HepG2 (cell line): ENCODE data around the gene ADGRV1. TPM values are rescaled to one million over a fixed set of nuclear protein-coding genes. Genes with fewer than 3 reads are reported as not detected.

Experiments used
- CBX5 ChIP-seq: sonication (generic); formaldehyde crosslinking; IDR thresholded peaks from 2 replicates; pipeline ENCODE4 v1.4.0; 2020; ENCODE audit warnings: missing genetic modification reagents, borderline replicate concordance
- CREM ChIP-seq, 2 experiments: sonication (generic) in 1 of 2; formaldehyde crosslinking in 1 of 2; IDR thresholded peaks; 2 replicates each; pipeline versions ENCODE4 v1.4.0 to v1.6.1; 2016 to 2020; ENCODE audit warnings: antibody characterized with exemption in 1 of 2, mild to moderate bottlenecking in 1 of 2, missing genetic modification reagents in 1 of 2
- FLYWCH1 ChIP-seq: sonication (generic); formaldehyde crosslinking; IDR thresholded peaks from 2 replicates; pipeline ENCODE4 v1.8.1; 2023; ENCODE audit warnings: mild to moderate bottlenecking, missing genetic modification reagents
- FOSL2 ChIP-seq: sonication (generic); formaldehyde crosslinking; IDR thresholded peaks from 2 replicates; pipeline ENCODE4 v1.4.0; 2020; ENCODE audit warnings: missing genetic modification reagents
- FOXK1 ChIP-seq: sonication (generic); formaldehyde crosslinking; IDR thresholded peaks from 2 replicates; pipeline ENCODE4 v1.4.0; 2020; ENCODE audit warnings: low read depth, missing genetic modification reagents, borderline replicate concordance
- GFI1 ChIP-seq: sonication (generic); formaldehyde crosslinking; IDR thresholded peaks from 2 replicates; pipeline ENCODE4 v1.5.0; 2020; ENCODE audit warnings: missing genetic modification reagents, mild to moderate bottlenecking, borderline replicate concordance
- HMG20A ChIP-seq: IDR thresholded peaks from 2 replicates; pipeline ENCODE4 v1.6.1; 2016; ENCODE audit warnings: borderline replicate concordance
- HNF4A ChIP-seq: sonication (generic); formaldehyde crosslinking; IDR thresholded peaks from 2 replicates; pipeline ENCODE4 v1.4.0; 2020; ENCODE audit warnings: missing genetic modification reagents
- JUN ChIP-seq: sonication (generic); formaldehyde crosslinking; IDR thresholded peaks from 2 replicates; pipeline ENCODE4 v1.4.0; 2020; ENCODE audit warnings: mild to moderate bottlenecking, missing genetic modification reagents
- KDM2A ChIP-seq: sonication (generic); formaldehyde crosslinking; IDR thresholded peaks from 2 replicates; pipeline ENCODE4 v1.4.0; 2020; ENCODE audit warnings: low read depth, missing genetic modification reagents, borderline replicate concordance
- MAX ChIP-seq: IDR thresholded peaks from 2 replicates; pipeline ENCODE4 v1.6.1; 2012; ENCODE audit warnings: inconsistent platforms
- MED1 ChIP-seq: sonication (generic); formaldehyde crosslinking; IDR thresholded peaks from 2 replicates; pipeline ENCODE4 v1.4.0; 2020; ENCODE audit warnings: missing genetic modification reagents
- MYC ChIP-seq: sonication (generic); formaldehyde crosslinking; IDR thresholded peaks from 2 replicates; pipeline ENCODE4 v1.9.0; 2021; ENCODE audit warnings: missing genetic modification reagents, borderline replicate concordance
- NFIC ChIP-seq: IDR thresholded peaks from 2 replicates; pipeline ENCODE4 v1.6.1; 2012; ENCODE audit warnings: mild to moderate bottlenecking, low read length, inconsistent platforms
- NR2C2 ChIP-seq: sonication (generic); formaldehyde crosslinking; IDR thresholded peaks from 2 replicates; pipeline ENCODE4 v1.4.0; 2020; ENCODE audit warnings: missing genetic modification reagents, mild to moderate bottlenecking, moderate library complexity, borderline replicate concordance
- NR2F1 ChIP-seq, 2 experiments: fragments of 450-650 bp in 1 of 2; formaldehyde crosslinking in 1 of 2; IDR thresholded peaks; 2 replicates each; pipeline versions ENCODE4 v1.5.0 to v1.6.1; 2016 to 2020; ENCODE audit warnings: mild to moderate bottlenecking in 1 of 2, missing compliant biosample characterization in 1 of 2, missing genetic modification reagents in 1 of 2, moderate library complexity in 1 of 2
- RXRB ChIP-seq: IDR thresholded peaks from 2 replicates; pipeline ENCODE4 v1.6.1; 2016; ENCODE audit warnings: borderline replicate concordance, missing genetic modification reagents, missing compliant biosample characterization
- SRSF1 ChIP-seq: fragments of 200-400 bp; formaldehyde crosslinking; optimal IDR thresholded peaks from 2 replicates; pipeline ENCODE3; 2017; ENCODE audit warnings: mild to moderate bottlenecking, low read depth, low read length, moderate library complexity
- THRA ChIP-seq: sonication (generic); formaldehyde crosslinking; IDR thresholded peaks from 2 replicates; pipeline ENCODE4 v1.4.0; 2020; ENCODE audit warnings: missing genetic modification reagents, borderline replicate concordance
- ZMYM4 ChIP-seq: sonication (generic); formaldehyde crosslinking; IDR thresholded peaks from 2 replicates; pipeline ENCODE4 v1.8.1; 2023; ENCODE audit warnings: mild to moderate bottlenecking, missing genetic modification reagents
- ZNF253 ChIP-seq: sonication (generic); formaldehyde crosslinking; IDR thresholded peaks from 2 replicates; pipeline ENCODE4 v1.8.0; 2022; ENCODE audit warnings: mild to moderate bottlenecking, missing genetic modification reagents, borderline replicate concordance
- ZNF33B ChIP-seq: sonication (generic); formaldehyde crosslinking; IDR thresholded peaks from 2 replicates; pipeline ENCODE4 v1.5.1; 2020; ENCODE audit warnings: mild to moderate bottlenecking, missing genetic modification reagents
- polyA plus RNA-seq, 8 experiments: library from polyadenylated mRNA; depleted of rRNA in 3 of 8; stranded (reverse) in 7 of 8; unstranded in 1 of 8; fragments of >200 nt; fragmentation: Illumina TruSeq in 4 of 8; extraction: Trizol in 4 of 8; gene quantifications; 2 replicates each; pipeline versions ENCODE4 v1.2.1 to v1.2.3, GENCODE V29; 2011 to 2016; ENCODE audit warnings: low read depth in 4 of 8, missing spikeins in 1 of 8, mixed read lengths in 1 of 8; ENCODE audit not compliant: insufficient read depth in 1 of 8
- total RNA-seq, 5 experiments: library from RNA; depleted of rRNA; stranded (reverse); fragments of >200 nt; fragmentation: Illumina TruSeq; extraction: Trizol; gene quantifications; 2 replicates each; pipeline ENCODE4 v1.2.3, GENCODE V29; 2016; ENCODE audit warnings: low read depth in 1 of 5
- TF ChIP-seq, protein P1 (sequence below): sonication (generic); formaldehyde crosslinking; IDR thresholded peaks from 2 replicates; pipeline ENCODE4 v1.4.0; 2020; ENCODE audit warnings: missing genetic modification reagents
- TF ChIP-seq, protein P2 (sequence below): sonication (generic); formaldehyde crosslinking; IDR thresholded peaks from 2 replicates; pipeline ENCODE4 v1.4.0; 2020; ENCODE audit warnings: missing genetic modification reagents, mild to moderate bottlenecking, borderline replicate concordance
- TF ChIP-seq, protein P3 (sequence below), 2 experiments: fragments of 450-650 bp in 1 of 2; sonication (generic) in 1 of 2; formaldehyde crosslinking; IDR thresholded peaks; 2 replicates each; pipeline versions ENCODE4 v1.5.0 to v1.8.0; 2020 to 2022; ENCODE audit warnings: mild to moderate bottlenecking in 1 of 2, missing genetic modification reagents in 1 of 2

ADGRV1 gene
- total and polyA plus RNA-seq, 2 of the 13 experiments (the other 11 are each of a cell fraction or from before 2014, with no cell fraction given), result 1.7 to 3.9 TPM

GRCh38 chr5:91028499-91028956 is 469.9 kb downstream of the ADGRV1 start (continued):
- TF ChIP-seq ZNF253 (CRISPR knock-in tag) (no peak), MYC (CRISPR knock-in tag) (peak; percentile 40; the same call in 1 of the 2 replicates), NR2C2 (CRISPR knock-in tag) (peak; percentile 84), HMG20A (peak; percentile 73), ZMYM4 (CRISPR knock-in tag) (peak; percentile 73), CREM (IDR thresholded peaks at IDR 0.05) (peak; percentile 56; the same call in 1 of the 2 replicates), CREM (CRISPR knock-in tag; IDR thresholded peaks at IDR 0.05) (no peak), HNF4A (CRISPR knock-in tag) (peak; percentile 88), JUN (CRISPR knock-in tag) (no peak), CBX5 (CRISPR knock-in tag) (peak; percentile 69), SRSF1 (no peak), MED1 (CRISPR knock-in tag) (peak; percentile 60), ZNF33B (no peak), FOSL2 (CRISPR knock-in tag) (peak; percentile 70), FOXK1 (CRISPR knock-in tag) (0 out of 2 replicates have a peak, but pooled peaks have one; percentile 43), FLYWCH1 (CRISPR knock-in tag) (no peak), RXRB (peak; percentile 72), GFI1 (peak; percentile 48; the same call in 1 of the 2 replicates), NFIC (peak; percentile 76; the same call in 1 of the 2 replicates), KDM2A (CRISPR knock-in tag) (0 out of 2 replicates have a peak, but pooled peaks have one; percentile 21), THRA (CRISPR knock-in tag) (peak; percentile 91; the same call in 1 of the 2 replicates), NR2F1 (CRISPR knock-in tag; IDR thresholded peaks at IDR 0.05) (peak; percentile 78 to 79), MAX (peak; percentile 58; the same call in 1 of the 2 replicates)
- TF ChIP-seq, protein P1, sequence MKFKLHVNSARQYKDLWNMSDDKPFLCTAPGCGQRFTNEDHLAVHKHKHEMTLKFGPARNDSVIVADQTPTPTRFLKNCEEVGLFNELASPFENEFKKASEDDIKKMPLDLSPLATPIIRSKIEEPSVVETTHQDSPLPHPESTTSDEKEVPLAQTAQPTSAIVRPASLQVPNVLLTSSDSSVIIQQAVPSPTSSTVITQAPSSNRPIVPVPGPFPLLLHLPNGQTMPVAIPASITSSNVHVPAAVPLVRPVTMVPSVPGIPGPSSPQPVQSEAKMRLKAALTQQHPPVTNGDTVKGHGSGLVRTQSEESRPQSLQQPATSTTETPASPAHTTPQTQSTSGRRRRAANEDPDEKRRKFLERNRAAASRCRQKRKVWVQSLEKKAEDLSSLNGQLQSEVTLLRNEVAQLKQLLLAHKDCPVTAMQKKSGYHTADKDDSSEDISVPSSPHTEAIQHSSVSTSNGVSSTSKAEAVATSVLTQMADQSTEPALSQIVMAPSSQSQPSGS (CRISPR knock-in tag), result peak; percentile 48; the same call in 1 of the 2 replicates
- TF ChIP-seq, protein P2, sequence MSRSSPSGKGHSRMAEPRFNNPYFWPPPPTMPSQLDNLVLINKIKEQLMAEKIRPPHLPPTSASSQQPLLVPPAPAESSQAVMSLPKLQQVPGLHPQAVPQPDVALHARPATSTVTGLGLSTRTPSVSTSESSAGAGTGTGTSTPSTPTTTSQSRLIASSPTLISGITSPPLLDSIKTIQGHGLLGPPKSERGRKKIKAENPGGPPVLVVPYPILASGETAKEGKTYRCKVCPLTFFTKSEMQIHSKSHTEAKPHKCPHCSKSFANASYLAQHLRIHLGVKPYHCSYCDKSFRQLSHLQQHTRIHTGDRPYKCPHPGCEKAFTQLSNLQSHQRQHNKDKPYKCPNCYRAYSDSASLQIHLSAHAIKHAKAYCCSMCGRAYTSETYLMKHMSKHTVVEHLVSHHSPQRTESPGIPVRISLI, result peak; percentile 97
- TF ChIP-seq, protein P3, sequence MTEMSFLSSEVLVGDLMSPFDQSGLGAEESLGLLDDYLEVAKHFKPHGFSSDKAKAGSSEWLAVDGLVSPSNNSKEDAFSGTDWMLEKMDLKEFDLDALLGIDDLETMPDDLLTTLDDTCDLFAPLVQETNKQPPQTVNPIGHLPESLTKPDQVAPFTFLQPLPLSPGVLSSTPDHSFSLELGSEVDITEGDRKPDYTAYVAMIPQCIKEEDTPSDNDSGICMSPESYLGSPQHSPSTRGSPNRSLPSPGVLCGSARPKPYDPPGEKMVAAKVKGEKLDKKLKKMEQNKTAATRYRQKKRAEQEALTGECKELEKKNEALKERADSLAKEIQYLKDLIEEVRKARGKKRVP (CRISPR knock-in tag; IDR thresholded peaks at IDR 0.05), result peak in 1 of 2 experiments; percentile 97; a peak in 2 of 4 replicates
